Ishikawa (cell line): Measurements from ENCODE around the gene GMPR.

Experiments used
- CEBPB ChIP-seq: IDR thresholded peaks from 2 replicates; pipeline ENCODE4 v1.6.1; 2012
- CREB1 ChIP-seq: IDR thresholded peaks from 2 replicates; pipeline ENCODE4 v1.6.1; 2012; ENCODE audit warnings: low read depth
- EP300 ChIP-seq: IDR thresholded peaks from 2 replicates; pipeline ENCODE4 v1.6.1; 2012; ENCODE audit warnings: borderline replicate concordance
- MAX ChIP-seq: IDR thresholded peaks from 2 replicates; pipeline ENCODE4 v1.6.1; 2012
- NFIC ChIP-seq: IDR thresholded peaks from 2 replicates; pipeline ENCODE4 v1.6.1; 2012
- RAD21 ChIP-seq: IDR thresholded peaks from 2 replicates; pipeline ENCODE4 v1.6.1; 2012; ENCODE audit warnings: low read depth
- REST ChIP-seq: IDR thresholded peaks from 2 replicates; pipeline ENCODE4 v1.6.1; 2012; ENCODE audit warnings: low read depth, mild to moderate bottlenecking
- TAF1 ChIP-seq: IDR thresholded peaks from 2 replicates; pipeline ENCODE4 v1.6.1; 2012; ENCODE audit warnings: low read depth, mild to moderate bottlenecking
- TCF12 ChIP-seq: IDR thresholded peaks from 2 replicates; pipeline ENCODE4 v1.6.1; 2012; ENCODE audit warnings: low read depth
- TEAD4 ChIP-seq: IDR thresholded peaks from 2 replicates; pipeline ENCODE4 v1.6.1; 2012
- USF1 ChIP-seq: IDR thresholded peaks from 2 replicates; pipeline ENCODE4 v1.6.1; 2012
- YY1 ChIP-seq: IDR thresholded peaks from 2 replicates; pipeline ENCODE4 v1.6.1; 2012; ENCODE audit warnings: low read depth
- ZBTB7A ChIP-seq: IDR thresholded peaks from 2 replicates; pipeline ENCODE4 v1.6.1; 2012; ENCODE audit warnings: low read depth

DNA sequence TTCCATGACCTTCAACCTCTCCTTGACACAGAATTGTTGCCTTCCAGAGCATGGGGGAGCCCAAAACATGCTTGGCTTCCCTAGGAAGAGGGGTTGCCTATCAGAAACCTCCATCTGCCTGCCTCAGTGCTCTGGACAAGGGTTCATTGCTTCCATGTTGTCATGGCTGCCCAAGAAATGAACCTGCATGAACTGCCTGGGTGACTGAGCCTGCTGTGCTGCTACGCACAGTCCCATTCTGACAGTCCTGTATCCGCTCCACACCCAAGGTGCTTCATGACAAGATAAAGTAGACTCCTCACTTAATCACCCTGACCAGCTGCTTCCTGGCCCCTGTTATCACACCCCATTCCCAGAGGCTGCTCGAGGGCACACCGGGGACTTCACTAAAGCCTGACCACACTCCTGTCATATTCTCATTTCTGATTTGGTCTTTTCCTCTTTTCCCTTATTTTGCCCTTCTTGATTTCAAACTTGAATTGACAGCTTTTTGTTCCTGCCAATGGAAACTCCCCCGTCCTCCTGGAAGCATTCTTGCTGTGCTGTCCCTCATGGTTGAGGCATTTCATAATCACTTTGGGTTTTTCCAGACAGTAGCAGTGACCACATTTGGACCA lies 31.9 kb downstream of the GMPR start:
- TF ChIP-seq TCF12 (no peak), CEBPB (no peak), ZBTB7A (no peak), YY1 (no peak), EP300 (no peak), CREB1 (no peak), REST (no peak), MAX (no peak), RAD21 (no peak), USF1 (no peak), TEAD4 (no peak), TAF1 (no peak), NFIC (no peak)
